Prostate gland (tissue), 2 donors: ENCODE data around the gene UGT1A10. TPM values are rescaled to one million over a fixed set of nuclear protein-coding genes. Genes with fewer than 3 reads are reported as not detected.
"Not testable (repeated sequence)": the region's sequence is repeated elsewhere in the genome, so short reads cannot be mapped to it uniquely, and the experiment has no call there.

ENCODE experiments used
- DNase-seq: peaks from one replicate; pipeline ENCODE4 v3.0.0-alpha.2; 2019; ENCODE audit warnings: low spot score
- H3K27ac ChIP-seq, 2 donors: fragments of 200-600 bp; sonication (generic); 2 replicates each; pipeline ENCODE4 v1.5.1; 2017 to 2019
- H3K27me3 ChIP-seq: fragments of 200-600 bp; sonication (generic); replicated peaks from 2 replicates; pipeline ENCODE4 v1.5.1; 2019; ENCODE audit not compliant: insufficient read depth
- H3K36me3 ChIP-seq, 2 donors: fragments of 200-600 bp; sonication (generic); 1 replicate in 1 of 2; 2 replicates in 1 of 2; pipeline versions ENCODE4 v1.5.1 to v1.8.1; 2017 to 2019
- H3K4me1 ChIP-seq: fragments of 200-600 bp; sonication (generic); replicated peaks from 2 replicates; pipeline ENCODE4 v1.5.1; 2019
- H3K4me3 ChIP-seq, 2 donors: fragments of 200-600 bp; sonication (generic); 2 replicates each; pipeline ENCODE4 v1.5.1; 2017 to 2019
- H3K9me3 ChIP-seq: fragments of 200-600 bp; sonication (generic); 2 replicates; pipeline ENCODE4 v1.5.1; 2017
- CTCF ChIP-seq, 4 experiments: fragments of 200-600 bp in 2 of 4; fragments of 450-650 bp in 2 of 4; sonication (generic) in 2 of 4; IDR thresholded peaks; 1 replicate in 3 of 4; 2 replicates in 1 of 4; pipeline ENCODE4 v1.5.1; 2016 to 2019; ENCODE audit warnings: antibody characterized with exemption in 4 of 4, mild to moderate bottlenecking in 2 of 4, moderate library complexity in 2 of 4
- POLR2A ChIP-seq: fragments of 450-650 bp; IDR thresholded peaks from one replicate; pipeline ENCODE4 v1.6.1; 2016; ENCODE audit warnings: antibody characterized with exemption, mild to moderate bottlenecking
- POLR2AphosphoS5 ChIP-seq: sonication (generic); formaldehyde crosslinking; IDR thresholded peaks from one replicate; pipeline ENCODE4 v1.6.1; 2017; ENCODE audit warnings: antibody characterized with exemption
- WGBS: methylation state at CpG from one replicate; pipeline ENCODE4 v1.1.5; 2018; 5-methylcytosine and 5-hydroxymethylcytosine counted together
- intact Hi-C: fragments of 100-400 bp; cut with DNase I; formaldehyde crosslinking; loops from one replicate; pipeline ENCODE4 v1.14.2; 2022
- total RNA-seq, 2 donors: library from RNA; depleted of rRNA; stranded (reverse); fragments of >200 nt; gene quantifications; one replicate each; pipeline ENCODE4 v1.1.0, GENCODE V29; 2016

The UGT1A10 gene
- total RNA-seq, 2 donors from 2014 or later = not detected

DNA sequence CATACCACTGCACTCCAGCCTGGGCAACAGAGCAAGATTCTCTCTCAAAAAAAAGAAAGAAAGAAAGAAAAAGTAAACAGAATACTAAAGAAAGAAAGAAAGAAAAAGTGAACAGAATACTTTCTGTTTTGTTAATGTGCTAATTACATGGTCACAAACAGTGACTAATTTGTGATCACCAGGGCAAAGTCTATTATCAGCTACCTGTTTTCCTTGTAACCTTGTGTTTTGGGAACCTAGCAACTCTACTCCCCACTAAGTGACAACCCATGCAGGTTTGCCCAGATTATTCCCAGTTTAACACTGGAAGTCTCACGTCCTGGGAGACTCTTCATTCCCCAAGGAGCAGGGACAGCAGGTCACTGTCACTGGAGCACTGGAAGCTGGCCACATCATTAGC is 18.8 kb downstream of the UGT1A10 start:
- Histone ChIP-seq H3K36me3 (no peaks in the 10 kb centered on the region), H3K27me3 (no peaks in the 10 kb centered on the region), H3K27ac (no peak overlapping the region), H3K4me1 (no peaks in the 10 kb centered on the region), H3K4me3 (no peak overlapping the region), H3K9me3 (no peaks in the 10 kb centered on the region)
- intact Hi-C loops = no loop called here
- no peak for DNase-seq
- TF ChIP-seq CTCF (IDR thresholded peaks at IDR 0.05) (no peak), POLR2A (no peak), POLR2AphosphoS5 (no peak)
- WGBS = 87% methylated on average over 1 of the region's 1 CpG

DNA sequence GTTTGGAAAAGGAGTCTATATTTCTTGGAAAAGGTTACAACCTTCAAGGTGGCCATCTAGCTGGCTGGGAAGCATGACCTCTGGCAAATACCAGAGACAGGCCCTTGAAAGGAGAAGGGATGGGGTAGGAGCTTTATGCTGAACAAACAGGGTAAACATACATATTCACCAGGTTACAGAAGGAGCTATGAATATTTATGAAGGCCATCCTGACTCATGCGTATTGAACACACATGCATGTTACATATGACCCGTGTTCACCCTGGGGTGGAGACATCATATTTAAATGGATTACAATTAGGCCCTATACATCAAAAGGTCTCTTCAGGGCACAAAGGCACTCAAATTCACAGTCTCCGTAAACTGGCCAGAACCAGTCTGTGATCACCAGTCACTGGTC is 19.7 kb downstream of the UGT1A10 start:
- H3K4me3 ChIP-seq, H3K27me3 ChIP-seq, H3K27ac ChIP-seq, DNase-seq, H3K36me3 ChIP-seq, intact Hi-C loops, H3K4me1 ChIP-seq, H3K9me3 ChIP-seq: not testable (repeated sequence)
- 88% methylated on average over 2 of the region's 3 CpGs for WGBS

GRCh38 chr2:233656443-233656842 is 20.2 kb downstream of the UGT1A10 start:
- TF ChIP-seq CTCF (IDR thresholded peaks at IDR 0.05) = no peak
- TF ChIP-seq POLR2A = no peak
- TF ChIP-seq POLR2AphosphoS5 = no peak
- no peaks in the 10 kb centered on the region for H3K36me3 ChIP-seq
- H3K4me3 ChIP-seq = no peak overlapping the region
- 80% methylated on average over 10 of the region's 10 CpGs for WGBS
- intact Hi-C loops = no loop called here
- no peaks in the 10 kb centered on the region for H3K27me3 ChIP-seq
- no peaks in the 10 kb centered on the region for H3K4me1 ChIP-seq
- no peak overlapping the region for H3K27ac ChIP-seq
- H3K9me3 ChIP-seq = no peaks in the 10 kb centered on the region
- DNase-seq = no peak

DNA sequence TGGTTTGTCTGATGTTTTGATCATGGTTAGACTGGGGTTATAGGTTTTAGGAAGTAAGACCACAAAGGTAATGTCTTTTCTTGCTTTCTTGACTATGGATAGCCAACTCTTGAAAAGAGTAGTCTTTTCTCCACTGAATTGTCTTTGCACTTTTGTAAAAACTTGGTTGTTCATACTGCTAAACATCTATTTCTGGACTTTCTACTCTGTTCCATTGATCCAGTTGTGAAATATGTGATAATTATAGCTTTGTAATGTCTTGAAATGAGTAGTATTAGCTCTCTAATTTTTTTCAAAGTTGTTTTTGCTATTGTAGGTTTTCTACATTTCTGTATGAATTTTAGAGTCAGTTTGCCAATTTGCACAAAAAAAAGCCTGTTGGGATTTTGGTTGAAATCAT is 22.4 kb downstream of the UGT1A10 start:
- DNase-seq = no peak
- Histone ChIP-seq H3K27me3 (no peaks in the 10 kb centered on the region), H3K9me3 (no peaks in the 10 kb centered on the region), H3K27ac (no peak overlapping the region), H3K4me3 (no peak overlapping the region), H3K4me1 (no peaks in the 10 kb centered on the region), H3K36me3 (no peaks in the 10 kb centered on the region)
- TF ChIP-seq CTCF (IDR thresholded peaks at IDR 0.05) (no peak), POLR2A (no peak), POLR2AphosphoS5 (no peak)
- intact Hi-C loops = no loop called here

DNA sequence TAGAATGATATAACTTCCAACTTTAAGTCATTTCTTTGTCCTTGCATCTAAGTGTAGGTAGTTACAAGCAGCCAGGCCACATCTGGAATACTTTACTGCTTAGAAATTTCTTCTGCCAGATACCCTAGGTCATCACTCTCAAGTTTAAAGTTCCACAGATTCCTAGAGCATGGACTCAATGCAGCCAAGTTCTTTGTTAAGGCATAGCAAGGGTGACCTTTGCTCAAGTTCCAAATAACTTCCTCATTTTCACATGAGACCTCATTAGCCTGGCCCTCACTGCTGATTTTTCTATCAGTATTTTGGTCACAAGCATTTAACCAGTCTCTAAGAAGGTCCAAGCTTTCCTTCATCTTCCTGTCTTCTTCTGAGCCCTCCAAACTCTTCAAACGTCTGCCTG is 27.7 kb downstream of the UGT1A10 start:
- no peaks in the 10 kb centered on the region for H3K9me3 ChIP-seq
- DNase-seq = no peak
- no peaks in the 10 kb centered on the region for H3K4me1 ChIP-seq
- H3K4me3 ChIP-seq = no peak overlapping the region
- intact Hi-C loops = no loop called here
- WGBS = 63% methylated on average over 1 of the region's 1 CpG
- H3K27ac ChIP-seq = no peak overlapping the region
- TF ChIP-seq CTCF (IDR thresholded peaks at IDR 0.05) (no peak), POLR2AphosphoS5 (no peak), POLR2A (no peak)
- H3K36me3 ChIP-seq = no peaks in the 10 kb centered on the region
- H3K27me3 ChIP-seq = no peaks in the 10 kb centered on the region
